Endothelial cell of umbilical vein (primary cell): ENCODE data around the gene CD8B2. TPM values are rescaled to one million over a fixed set of nuclear protein-coding genes. Genes with fewer than 3 reads are reported as not detected.

Experiments used
- BruUV-seq: library from RNA; stranded (reverse); fragments of 400-500 nt; replicated peaks from 2 replicates; lab custom pipeline; 2021; lab: Mats Ljungman, UMichigan
- CTCF ChIA-PET: fragments of 300-600, 350-600 bp; sonication (Branson Sonifier 250); formaldehyde crosslinking; loops from one replicate; lab custom pipeline; 2021; ENCODE audit warnings: antibody characterized with exemption, inconsistent platforms; lab: Charles Lee
- POLR2A ChIA-PET: fragments of 300-600, 350-600 bp; sonication (Branson Sonifier 250); formaldehyde crosslinking; loops from one replicate; lab custom pipeline; 2021; ENCODE audit warnings: antibody characterized with exemption, inconsistent platforms; lab: Charles Lee
- DNase-seq: peaks from one replicate; pipeline ENCODE4 v3.0.0-alpha.2; 2011; ENCODE audit warnings: low read depth, low spot score
- FAIRE-seq: peaks from 2 replicates; lab custom pipeline; 2011; peaks lifted over from hg19 to GRCh38; lab: Jason Lieb, UNC
- H2AFZ ChIP-seq: 2 replicates; pipeline ENCODE4 v1.6.0; 2012; ENCODE audit warnings: low read depth, low read length, control low read depth, inconsistent platforms
- H3K27ac ChIP-seq: 2 replicates; pipeline ENCODE4 v1.5.1; 2011; ENCODE audit warnings: low read depth, mild to moderate bottlenecking, control low read depth, low read length, moderate library complexity; ENCODE audit not compliant: insufficient read depth
- H3K27me3 ChIP-seq, 2 experiments: 2 replicates each; pipeline versions ENCODE4 v1.6.0 to v1.6.1; 2011; ENCODE audit warnings: low read length in 2 of 2, mixed read lengths in 1 of 2; ENCODE audit not compliant: control insufficient read depth in 2 of 2, insufficient read depth in 2 of 2
- H3K36me3 ChIP-seq, 2 experiments: 2 replicates in 1 of 2; 3 replicates in 1 of 2; pipeline ENCODE4 v1.5.1; 2011; ENCODE audit warnings: low read length in 2 of 2, mild to moderate bottlenecking in 1 of 2, moderate library complexity in 1 of 2; ENCODE audit not compliant: control insufficient read depth in 2 of 2, insufficient read depth in 2 of 2; ENCODE audit errors: extremely low read depth in 1 of 2
- H3K4me1 ChIP-seq: 3 replicates; pipeline ENCODE4 v1.5.1; 2011; ENCODE audit warnings: mild to moderate bottlenecking, low read length; ENCODE audit not compliant: control insufficient read depth, insufficient read depth; ENCODE audit errors: extremely low read depth
- H3K4me2 ChIP-seq: 2 replicates; pipeline ENCODE4 v1.6.1; 2011; ENCODE audit warnings: low read length, control low read depth, mixed read lengths; ENCODE audit not compliant: insufficient read depth
- H3K4me3 ChIP-seq, 3 experiments: fragments of 200-600 bp in 1 of 3; sonication (generic), shearing (Covaris generic) in 1 of 3; replicated peaks in 1 of 3; 2 replicates each; pipeline ENCODE4 v1.5.1; 2011 to 2016; ENCODE audit warnings: control low read depth in 3 of 3, low read length in 3 of 3, mild to moderate bottlenecking in 2 of 3, inconsistent platforms in 1 of 3, low read depth in 1 of 3, moderate library complexity in 1 of 3; ENCODE audit not compliant: insufficient read depth in 1 of 3
- H3K79me2 ChIP-seq: 2 replicates; pipeline ENCODE4 v1.6.0; 2012; ENCODE audit warnings: low read length, inconsistent platforms; ENCODE audit not compliant: control insufficient read depth, insufficient read depth
- H3K9ac ChIP-seq: replicated peaks from 2 replicates; pipeline ENCODE3; 2011; ENCODE audit warnings: low read length, control low read depth; ENCODE audit not compliant: insufficient read depth; ENCODE audit errors: extremely low read depth
- H3K9me1 ChIP-seq: replicated peaks from 3 replicates; pipeline ENCODE4 v1.6.0; 2011; ENCODE audit warnings: mild to moderate bottlenecking, low read length; ENCODE audit not compliant: control insufficient read depth, insufficient read depth; ENCODE audit errors: extremely low read depth
- H3K9me3 ChIP-seq: replicated peaks from 2 replicates; pipeline ENCODE4 v1.5.1; 2012; ENCODE audit warnings: low read length, inconsistent platforms; ENCODE audit not compliant: control insufficient read depth, insufficient read depth
- H4K20me1 ChIP-seq: replicated peaks from 2 replicates; pipeline ENCODE3; 2011; ENCODE audit warnings: mild to moderate bottlenecking, low read length; ENCODE audit not compliant: control insufficient read depth, insufficient read depth; ENCODE audit errors: extremely low read depth
- EZH2 ChIP-seq: IDR thresholded peaks from 2 replicates; pipeline ENCODE4 v1.6.1; 2012; ENCODE audit warnings: borderline replicate concordance, low read depth, mild to moderate bottlenecking, moderate library complexity, low read length, inconsistent platforms; ENCODE audit not compliant: severe bottlenecking
- FOS ChIP-seq: IDR thresholded peaks from 2 replicates; pipeline ENCODE4 v1.6.1; 2011; ENCODE audit warnings: mild to moderate bottlenecking, low read length, moderate library complexity, borderline replicate concordance; ENCODE audit not compliant: insufficient read depth
- GATA2 ChIP-seq: IDR thresholded peaks from 2 replicates; pipeline ENCODE4 v1.7.0; 2011; ENCODE audit warnings: low read depth, mild to moderate bottlenecking, moderate library complexity, mixed read lengths, low read length; ENCODE audit not compliant: insufficient read length, insufficient read depth
- JUN ChIP-seq: IDR thresholded peaks from 2 replicates; pipeline ENCODE4 v1.6.1; 2011; ENCODE audit warnings: borderline replicate concordance, low read depth; ENCODE audit not compliant: insufficient read length, insufficient read depth
- MAX ChIP-seq: IDR thresholded peaks from 2 replicates; pipeline ENCODE4 v1.6.1; 2011; ENCODE audit not compliant: insufficient read depth, insufficient read length
- MYC ChIP-seq: IDR thresholded peaks from one replicate; pipeline ENCODE4 v1.6.1; 2011; ENCODE audit warnings: mild to moderate bottlenecking, low read depth, low read length
- POLR2A ChIP-seq: IDR thresholded peaks from 2 replicates; pipeline ENCODE4 v1.6.1; 2012; ENCODE audit warnings: low read depth, mild to moderate bottlenecking, control low read depth, low read length
- POLR2AphosphoS5 ChIP-seq: IDR thresholded peaks from 2 replicates; pipeline ENCODE4 v1.6.1; 2012; ENCODE audit warnings: low read depth, mild to moderate bottlenecking, control low read depth, low read length, moderate library complexity; ENCODE audit not compliant: insufficient read depth
- dilution Hi-C: fragments of 300-500 bp; cut with MboI; formaldehyde crosslinking; loops from one replicate; pipeline ENCODE4 v1.15.0; 2019; ENCODE audit warnings: low sequenced_read_pairs; ENCODE audit not compliant: extremely low pct_ligation_motif_present
- intact Hi-C: fragments of 100-400 bp; cut with micrococcal nuclease; formaldehyde crosslinking; loops from one replicate; pipeline ENCODE4 v1.10.0; 2022
- polyA plus RNA-seq, 4 experiments: library from polyadenylated mRNA; depleted of rRNA in 3 of 4; stranded (reverse) in 3 of 4; unstranded in 1 of 4; fragments of >200 nt; gene quantifications; 2 replicates each; pipeline versions ENCODE4 v1.2.1 to v1.2.3, GENCODE V29; 2011 to 2012; ENCODE audit warnings: missing spikeins in 1 of 4
- total RNA-seq: library from RNA; stranded (reverse); gene quantifications from 2 replicates; pipeline ENCODE4 v1.2.3, GENCODE V29; 2021
- TF ChIP-seq, protein P1 (sequence below), 2 donors: IDR thresholded peaks; 1 replicate in 1 of 2; 2 replicates in 1 of 2; pipeline ENCODE4 v1.5.1; 2011; ENCODE audit warnings: low read length in 2 of 2, mild to moderate bottlenecking in 2 of 2, moderate library complexity in 2 of 2, control low read depth in 1 of 2, inconsistent platforms in 1 of 2, low read depth in 1 of 2; ENCODE audit not compliant: insufficient read depth in 1 of 2; ENCODE audit errors: extremely low read depth in 1 of 2

Gene CD8B2
- total and polyA plus RNA-seq, 2 donors (not counting 3 experiments of a cell fraction or from before 2014, with no cell fraction given), result not detected

DNA sequence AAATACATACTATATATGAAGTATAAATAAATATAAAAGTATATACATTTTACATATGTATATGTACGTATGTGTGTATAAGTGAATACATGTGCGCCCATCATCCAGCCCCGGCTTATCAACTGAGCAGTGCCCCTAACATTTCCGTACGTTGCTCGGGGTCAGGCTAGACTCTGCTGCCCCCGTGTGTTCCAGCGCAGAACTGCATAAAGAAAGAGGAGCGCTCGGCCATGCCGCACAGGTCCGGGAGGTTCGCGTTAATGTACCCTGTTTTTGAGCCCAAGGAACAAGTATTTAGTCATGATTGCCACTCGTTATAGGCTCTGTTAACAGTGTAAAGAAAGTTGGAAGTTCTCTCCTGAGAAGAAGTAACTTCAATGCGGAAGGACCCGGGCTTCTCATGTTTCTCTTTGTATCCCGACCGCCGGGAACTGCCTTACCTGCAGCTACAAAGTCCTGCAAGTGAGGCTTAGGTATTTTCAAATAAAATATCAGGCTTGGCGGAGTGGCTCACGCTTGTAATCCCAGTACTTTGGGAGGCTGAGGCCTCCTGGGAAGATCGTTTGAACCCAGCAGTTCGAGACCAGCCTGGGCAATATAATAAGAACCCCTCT lies 55.7 kb downstream of the CD8B2 start:
- Histone ChIP-seq H3K79me2 (no peaks in the 10 kb centered on the region), H3K36me3 (no peaks in the 10 kb centered on the region), H3K27ac (no peak overlapping the region), H2AFZ (peak overlapping the region; percentile 85), H3K9me1 (no peaks in the 10 kb centered on the region), H3K9me3 (no peaks in the 10 kb centered on the region), H3K4me2 (no peak overlapping the region), H3K4me3 (no peak overlapping the region), H3K9ac (no peak overlapping the region), H3K4me1 (no peaks in the 10 kb centered on the region), H4K20me1 (no peaks in the 10 kb centered on the region), H3K27me3 (no peaks in the 10 kb centered on the region)
- peak; percentile 62 for DNase-seq
- dilution Hi-C loops, result no loop called here
- no TSS peak for BruUV-seq
- ChIA-PET CTCF (interaction anchor here (0.7 to 1.3 kb wide), 2 partner anchors 437 to 439 kb away, joined by 3 to 13 read pairs; no protein-coding TSS in a partner anchor), POLR2A (no interaction called here)
- TF ChIP-seq, protein P1, sequence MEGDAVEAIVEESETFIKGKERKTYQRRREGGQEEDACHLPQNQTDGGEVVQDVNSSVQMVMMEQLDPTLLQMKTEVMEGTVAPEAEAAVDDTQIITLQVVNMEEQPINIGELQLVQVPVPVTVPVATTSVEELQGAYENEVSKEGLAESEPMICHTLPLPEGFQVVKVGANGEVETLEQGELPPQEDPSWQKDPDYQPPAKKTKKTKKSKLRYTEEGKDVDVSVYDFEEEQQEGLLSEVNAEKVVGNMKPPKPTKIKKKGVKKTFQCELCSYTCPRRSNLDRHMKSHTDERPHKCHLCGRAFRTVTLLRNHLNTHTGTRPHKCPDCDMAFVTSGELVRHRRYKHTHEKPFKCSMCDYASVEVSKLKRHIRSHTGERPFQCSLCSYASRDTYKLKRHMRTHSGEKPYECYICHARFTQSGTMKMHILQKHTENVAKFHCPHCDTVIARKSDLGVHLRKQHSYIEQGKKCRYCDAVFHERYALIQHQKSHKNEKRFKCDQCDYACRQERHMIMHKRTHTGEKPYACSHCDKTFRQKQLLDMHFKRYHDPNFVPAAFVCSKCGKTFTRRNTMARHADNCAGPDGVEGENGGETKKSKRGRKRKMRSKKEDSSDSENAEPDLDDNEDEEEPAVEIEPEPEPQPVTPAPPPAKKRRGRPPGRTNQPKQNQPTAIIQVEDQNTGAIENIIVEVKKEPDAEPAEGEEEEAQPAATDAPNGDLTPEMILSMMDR (IDR thresholded peaks at IDR 0.05; ENCODE audit: extremely low read depth in 1 of 2, insufficient read depth in 1 of 2, low read depth in 1 of 2, low read length in 2 of 2), result peak; percentile 71 to 85
- TF ChIP-seq POLR2AphosphoS5, result no peak
- no peak for TF ChIP-seq JUN
- no peak for TF ChIP-seq POLR2A
- intact Hi-C loops, result loop anchor here (1.0 kb wide), 2 partner anchors 39 to 439 kb away; no protein-coding TSS in a partner anchor
- peak; percentile 81 for FAIRE-seq

DNA sequence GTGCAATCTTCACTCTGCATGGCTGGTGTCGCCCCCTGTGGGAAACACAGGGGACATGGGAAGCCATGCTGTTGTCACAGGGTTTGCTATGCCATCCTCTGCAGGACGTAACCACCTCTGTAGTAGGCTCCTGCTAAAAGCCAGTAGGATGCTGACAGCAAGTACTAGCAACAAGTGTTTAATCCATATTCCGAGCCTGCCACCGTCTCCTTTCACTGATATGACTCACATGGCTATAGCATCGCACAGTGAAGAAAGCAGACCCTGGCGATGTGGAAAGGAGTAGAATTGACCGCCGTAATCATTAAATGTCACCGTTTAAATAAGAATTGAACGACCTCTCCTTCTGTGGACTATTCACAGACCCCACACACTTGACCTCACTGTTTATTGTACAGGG lies 57.8 kb downstream of the CD8B2 start:
- H3K9me1 ChIP-seq, result no peaks in the 10 kb centered on the region
- H3K36me3 ChIP-seq, result no peaks in the 10 kb centered on the region
- FAIRE-seq, result no peak
- no peaks in the 10 kb centered on the region for H3K79me2 ChIP-seq
- H3K4me2 ChIP-seq, result no peak overlapping the region
- no peak for DNase-seq
- intact Hi-C loops (no loop called here), dilution Hi-C loops (no loop called here)
- CTCF ChIA-PET, result no interaction called here
- POLR2A ChIA-PET, result no interaction called here
- H3K4me1 ChIP-seq, result no peaks in the 10 kb centered on the region
- no TSS peak for BruUV-seq
- no peak overlapping the region for H3K4me3 ChIP-seq
- no peaks in the 10 kb centered on the region for H3K9me3 ChIP-seq
- H3K27ac ChIP-seq, result no peak overlapping the region
- TF ChIP-seq GATA2 (no peak), FOS (no peak), POLR2AphosphoS5 (no peak), MAX (no peak), POLR2A (no peak), EZH2 (no peak), MYC (no peak), JUN (no peak)
- TF ChIP-seq, protein P1 (IDR thresholded peaks at IDR 0.05; ENCODE audit: extremely low read depth in 1 of 2, insufficient read depth in 1 of 2, low read depth in 1 of 2, low read length in 2 of 2), result no peak
- H3K9ac ChIP-seq, result no peak overlapping the region
- no peak overlapping the region for H2AFZ ChIP-seq
- no peaks in the 10 kb centered on the region for H3K27me3 ChIP-seq
- no peaks in the 10 kb centered on the region for H4K20me1 ChIP-seq
